Measurements from ENCODE around the gene NPY5R.

DNA sequence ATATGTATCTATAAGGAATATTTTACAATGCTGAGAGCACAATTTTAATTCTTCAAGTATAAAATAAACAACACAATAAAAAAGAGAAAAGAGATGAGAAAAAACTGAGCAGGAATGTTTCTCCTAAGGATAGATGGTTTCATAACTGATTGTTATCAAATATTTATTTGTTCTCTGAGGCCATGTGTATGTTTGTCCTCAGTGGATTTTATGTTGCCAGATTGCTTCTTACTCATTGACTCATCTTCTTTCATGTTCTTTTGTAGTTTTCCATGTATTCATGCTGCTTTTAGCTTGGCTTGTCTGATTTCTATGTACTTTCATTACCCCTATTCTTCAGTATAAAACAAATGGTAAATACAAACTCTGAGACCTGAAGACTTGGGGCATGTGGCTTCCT, 41.2 kb downstream of the NPY5R start:
- no peak for TF ChIP-seq EZH2 (IDR thresholded peaks at IDR 0.05; ENCODE audit: low read depth, unreplicated experiment)
- TF ChIP-seq, protein P1, sequence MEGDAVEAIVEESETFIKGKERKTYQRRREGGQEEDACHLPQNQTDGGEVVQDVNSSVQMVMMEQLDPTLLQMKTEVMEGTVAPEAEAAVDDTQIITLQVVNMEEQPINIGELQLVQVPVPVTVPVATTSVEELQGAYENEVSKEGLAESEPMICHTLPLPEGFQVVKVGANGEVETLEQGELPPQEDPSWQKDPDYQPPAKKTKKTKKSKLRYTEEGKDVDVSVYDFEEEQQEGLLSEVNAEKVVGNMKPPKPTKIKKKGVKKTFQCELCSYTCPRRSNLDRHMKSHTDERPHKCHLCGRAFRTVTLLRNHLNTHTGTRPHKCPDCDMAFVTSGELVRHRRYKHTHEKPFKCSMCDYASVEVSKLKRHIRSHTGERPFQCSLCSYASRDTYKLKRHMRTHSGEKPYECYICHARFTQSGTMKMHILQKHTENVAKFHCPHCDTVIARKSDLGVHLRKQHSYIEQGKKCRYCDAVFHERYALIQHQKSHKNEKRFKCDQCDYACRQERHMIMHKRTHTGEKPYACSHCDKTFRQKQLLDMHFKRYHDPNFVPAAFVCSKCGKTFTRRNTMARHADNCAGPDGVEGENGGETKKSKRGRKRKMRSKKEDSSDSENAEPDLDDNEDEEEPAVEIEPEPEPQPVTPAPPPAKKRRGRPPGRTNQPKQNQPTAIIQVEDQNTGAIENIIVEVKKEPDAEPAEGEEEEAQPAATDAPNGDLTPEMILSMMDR (conservative IDR thresholded peaks at IDR 0.05; ENCODE audit: low read depth in 2 of 2), result no peak
- TF ChIP-seq POLR2AphosphoS5 (IDR thresholded peaks at IDR 0.05; ENCODE audit: low read depth), result no peak

Measured in GM23338 (cell line).